SK-N-SH treated with all-trans-retinoic acid at 6 μM for 48 hours (cell line): ENCODE data around the gene FRMD1.

Experiments used
- BACH2 ChIP-seq: fragments of 250-450 bp; sonication (Bioruptor Pico); IDR thresholded peaks from 2 replicates; pipeline ENCODE4 v1.9.0; 2021; ENCODE audit warnings: mild to moderate bottlenecking, borderline replicate concordance
- CSRNP3 ChIP-seq: fragments of 250-450 bp; sonication (Bioruptor Pico); IDR thresholded peaks from 2 replicates; pipeline ENCODE4 v1.5.1; 2021; ENCODE audit warnings: mild to moderate bottlenecking, moderate library complexity
- GLIS3 ChIP-seq: fragments of 250-450 bp; sonication (Bioruptor Pico); IDR thresholded peaks from 2 replicates; pipeline ENCODE4 v1.5.0; 2020; ENCODE audit warnings: mild to moderate bottlenecking, moderate library complexity
- OSR1 ChIP-seq: fragments of 250-450 bp; sonication (Bioruptor Pico); IDR thresholded peaks from 2 replicates; pipeline ENCODE4 v1.8.0; 2022; ENCODE audit warnings: moderate library complexity, mild to moderate bottlenecking, inconsistent platforms
- RARB ChIP-seq: fragments of 250-450 bp; sonication (Bioruptor Pico); IDR thresholded peaks from 2 replicates; pipeline ENCODE4 v1.8.0; 2021; ENCODE audit warnings: mild to moderate bottlenecking, moderate library complexity
- TOX ChIP-seq: fragments of 250-450 bp; sonication (Bioruptor Pico); IDR thresholded peaks from 2 replicates; pipeline ENCODE4 v1.8.0; 2021; ENCODE audit warnings: mild to moderate bottlenecking, moderate library complexity, borderline replicate concordance
- TSHZ2 ChIP-seq: fragments of 250-450 bp; sonication (Bioruptor Pico); IDR thresholded peaks from 2 replicates; pipeline ENCODE4 v1.5.0; 2020; ENCODE audit warnings: mild to moderate bottlenecking, moderate library complexity
- ZFP3 ChIP-seq: fragments of 250-450 bp; sonication (Bioruptor Pico); IDR thresholded peaks from 2 replicates; pipeline ENCODE4 v1.5.0; 2020; ENCODE audit warnings: mild to moderate bottlenecking, moderate library complexity
- ZFP30 ChIP-seq: fragments of 450-650 bp; formaldehyde crosslinking; IDR thresholded peaks from 2 replicates; pipeline ENCODE4 v1.5.0; 2022; ENCODE audit warnings: mild to moderate bottlenecking, moderate library complexity
- ZNF70 ChIP-seq: fragments of 450-650 bp; formaldehyde crosslinking; IDR thresholded peaks from 2 replicates; pipeline ENCODE4 v1.5.0; 2020; ENCODE audit warnings: mild to moderate bottlenecking, moderate library complexity
- TF ChIP-seq, protein P1 (sequence below): fragments of 250-450 bp; sonication (Bioruptor Pico); IDR thresholded peaks from 2 replicates; pipeline ENCODE4 v1.8.0; 2020; ENCODE audit warnings: mild to moderate bottlenecking, moderate library complexity, borderline replicate concordance
- TF ChIP-seq, protein P2 (sequence below): fragments of 250-450 bp; sonication (Bioruptor Pico); IDR thresholded peaks from 2 replicates; pipeline ENCODE4 v1.5.1; 2020; ENCODE audit warnings: low read depth, mild to moderate bottlenecking, moderate library complexity

DNA sequence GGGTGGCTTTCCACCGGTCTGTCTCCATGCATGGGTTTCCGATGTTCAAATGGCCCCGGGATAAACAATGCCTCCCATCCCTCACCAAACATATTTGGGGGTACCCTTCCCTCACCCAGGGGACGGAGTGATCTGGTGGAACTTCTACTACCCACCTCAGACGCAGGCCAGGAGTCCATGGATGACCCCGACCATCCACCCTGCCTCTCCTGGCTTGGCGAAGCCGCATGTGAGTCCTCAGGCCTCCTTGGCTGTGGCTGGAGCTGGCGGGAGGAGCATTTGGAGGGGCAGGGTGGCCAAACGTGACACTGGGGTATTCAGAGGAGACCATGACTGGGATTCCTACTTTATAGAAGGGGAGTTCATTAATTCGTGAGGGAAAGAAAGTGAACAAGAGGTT lies 45.9 kb upstream of the FRMD1 start:
- no peak for TF ChIP-seq ZFP3 (CRISPR knock-in tag)
- no peak for TF ChIP-seq CSRNP3 (CRISPR knock-in tag)
- no peak for TF ChIP-seq TSHZ2 (CRISPR knock-in tag)
- TF ChIP-seq, protein P1, sequence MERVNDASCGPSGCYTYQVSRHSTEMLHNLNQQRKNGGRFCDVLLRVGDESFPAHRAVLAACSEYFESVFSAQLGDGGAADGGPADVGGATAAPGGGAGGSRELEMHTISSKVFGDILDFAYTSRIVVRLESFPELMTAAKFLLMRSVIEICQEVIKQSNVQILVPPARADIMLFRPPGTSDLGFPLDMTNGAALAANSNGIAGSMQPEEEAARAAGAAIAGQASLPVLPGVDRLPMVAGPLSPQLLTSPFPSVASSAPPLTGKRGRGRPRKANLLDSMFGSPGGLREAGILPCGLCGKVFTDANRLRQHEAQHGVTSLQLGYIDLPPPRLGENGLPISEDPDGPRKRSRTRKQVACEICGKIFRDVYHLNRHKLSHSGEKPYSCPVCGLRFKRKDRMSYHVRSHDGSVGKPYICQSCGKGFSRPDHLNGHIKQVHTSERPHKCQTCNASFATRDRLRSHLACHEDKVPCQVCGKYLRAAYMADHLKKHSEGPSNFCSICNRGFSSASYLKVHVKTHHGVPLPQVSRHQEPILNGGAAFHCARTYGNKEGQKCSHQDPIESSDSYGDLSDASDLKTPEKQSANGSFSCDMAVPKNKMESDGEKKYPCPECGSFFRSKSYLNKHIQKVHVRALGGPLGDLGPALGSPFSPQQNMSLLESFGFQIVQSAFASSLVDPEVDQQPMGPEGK (CRISPR knock-in tag) = no peak
- no peak for TF ChIP-seq RARB (CRISPR knock-in tag)
- TF ChIP-seq BACH2 = no peak
- TF ChIP-seq ZFP30 (CRISPR knock-in tag) = no peak
- no peak for TF ChIP-seq ZNF70 (CRISPR knock-in tag)
- TF ChIP-seq OSR1 (CRISPR knock-in tag) = no peak
- TF ChIP-seq, protein P2, sequence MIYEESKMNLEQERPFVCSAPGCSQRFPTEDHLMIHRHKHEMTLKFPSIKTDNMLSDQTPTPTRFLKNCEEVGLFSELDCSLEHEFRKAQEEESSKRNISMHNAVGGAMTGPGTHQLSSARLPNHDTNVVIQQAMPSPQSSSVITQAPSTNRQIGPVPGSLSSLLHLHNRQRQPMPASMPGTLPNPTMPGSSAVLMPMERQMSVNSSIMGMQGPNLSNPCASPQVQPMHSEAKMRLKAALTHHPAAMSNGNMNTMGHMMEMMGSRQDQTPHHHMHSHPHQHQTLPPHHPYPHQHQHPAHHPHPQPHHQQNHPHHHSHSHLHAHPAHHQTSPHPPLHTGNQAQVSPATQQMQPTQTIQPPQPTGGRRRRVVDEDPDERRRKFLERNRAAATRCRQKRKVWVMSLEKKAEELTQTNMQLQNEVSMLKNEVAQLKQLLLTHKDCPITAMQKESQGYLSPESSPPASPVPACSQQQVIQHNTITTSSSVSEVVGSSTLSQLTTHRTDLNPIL (CRISPR knock-in tag) = no peak
- no peak for TF ChIP-seq TOX (CRISPR knock-in tag)
- no peak for TF ChIP-seq GLIS3 (CRISPR knock-in tag)
